ENCODE measurements around the gene ITGB6. TPM values are rescaled to one million over a fixed set of nuclear protein-coding genes. Genes with fewer than 3 reads are reported as not detected.
"Not testable (repeated sequence)": the region's sequence is repeated elsewhere in the genome, so short reads cannot be mapped to it uniquely, and the experiment has no call there.

The ITGB6 gene
- total and polyA plus RNA-seq, 8 donors, result 1.3 to 32.4 (median 3.0) TPM

DNA sequence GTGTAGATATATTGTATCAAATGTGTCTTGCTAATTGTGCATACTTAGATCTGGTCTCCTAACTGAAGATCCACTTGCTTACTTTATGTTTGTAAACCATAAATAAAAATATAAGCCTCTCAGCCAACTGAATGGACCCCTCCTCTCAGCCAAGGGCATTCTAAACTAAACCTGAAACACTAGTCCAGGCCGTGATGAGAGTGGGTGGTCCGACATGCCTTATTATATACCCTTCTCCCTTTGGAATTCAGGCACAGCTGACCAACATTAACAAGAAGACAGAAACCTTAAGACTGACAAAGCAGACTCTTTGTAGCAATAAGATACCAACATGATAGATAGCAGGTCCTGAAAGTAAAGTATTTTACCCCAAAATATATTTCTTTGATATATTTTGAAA is 73.3 kb downstream of the ITGB6 start:
- H3K27me3 ChIP-seq, result no peaks in the 10 kb centered on the region
- ATAC-seq (no peak), FAIRE-seq (no peak), DNase-seq (no peak)
- H3K36me3 ChIP-seq, result no peaks in the 10 kb centered on the region
- intact Hi-C loops (cut with DNase I), result no loop called here
- no peak overlapping the region for H3K4me3 ChIP-seq
- WGBS, 2 donors, result 83 to 86% methylated on average over 2 of the region's 2 CpGs
- no peaks in the 10 kb centered on the region for H3K9me3 ChIP-seq
- H3K27ac ChIP-seq, result no peak overlapping the region
- no peaks in the 10 kb centered on the region for H3K4me1 ChIP-seq
- TF ChIP-seq, protein P1, sequence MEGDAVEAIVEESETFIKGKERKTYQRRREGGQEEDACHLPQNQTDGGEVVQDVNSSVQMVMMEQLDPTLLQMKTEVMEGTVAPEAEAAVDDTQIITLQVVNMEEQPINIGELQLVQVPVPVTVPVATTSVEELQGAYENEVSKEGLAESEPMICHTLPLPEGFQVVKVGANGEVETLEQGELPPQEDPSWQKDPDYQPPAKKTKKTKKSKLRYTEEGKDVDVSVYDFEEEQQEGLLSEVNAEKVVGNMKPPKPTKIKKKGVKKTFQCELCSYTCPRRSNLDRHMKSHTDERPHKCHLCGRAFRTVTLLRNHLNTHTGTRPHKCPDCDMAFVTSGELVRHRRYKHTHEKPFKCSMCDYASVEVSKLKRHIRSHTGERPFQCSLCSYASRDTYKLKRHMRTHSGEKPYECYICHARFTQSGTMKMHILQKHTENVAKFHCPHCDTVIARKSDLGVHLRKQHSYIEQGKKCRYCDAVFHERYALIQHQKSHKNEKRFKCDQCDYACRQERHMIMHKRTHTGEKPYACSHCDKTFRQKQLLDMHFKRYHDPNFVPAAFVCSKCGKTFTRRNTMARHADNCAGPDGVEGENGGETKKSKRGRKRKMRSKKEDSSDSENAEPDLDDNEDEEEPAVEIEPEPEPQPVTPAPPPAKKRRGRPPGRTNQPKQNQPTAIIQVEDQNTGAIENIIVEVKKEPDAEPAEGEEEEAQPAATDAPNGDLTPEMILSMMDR (IDR thresholded peaks at IDR 0.05), result no peak

DNA sequence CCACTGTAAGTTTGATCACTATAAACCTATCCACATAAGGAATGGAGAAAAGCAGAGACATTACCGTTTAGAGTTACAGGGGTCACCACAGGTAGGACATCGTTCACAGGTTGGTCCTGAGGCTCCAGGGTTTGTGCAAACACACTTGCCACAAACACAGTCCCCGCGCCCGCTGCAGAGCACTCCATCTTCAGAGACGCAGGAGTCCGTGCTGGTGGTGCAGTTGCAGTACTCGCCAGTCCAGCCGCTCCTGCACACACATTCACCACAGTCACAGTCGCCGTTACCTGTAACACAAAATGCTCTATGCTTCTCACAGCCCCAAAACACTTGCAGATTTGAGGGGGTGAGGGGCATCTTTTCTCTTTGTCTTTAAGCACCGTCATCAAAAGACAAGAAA is 73.8 kb downstream of the ITGB6 start:
- no peak for DNase-seq
- TF ChIP-seq, protein P1 (IDR thresholded peaks at IDR 0.05), result no peak
- no peaks in the 10 kb centered on the region for H3K27me3 ChIP-seq
- no peak for ATAC-seq
- H3K36me3 ChIP-seq, result no peaks in the 10 kb centered on the region
- intact Hi-C loops (cut with DNase I), result no loop called here
- no peak for FAIRE-seq
- no peak overlapping the region for H3K27ac ChIP-seq
- H3K9me3 ChIP-seq, result no peaks in the 10 kb centered on the region
- no peaks in the 10 kb centered on the region for H3K4me1 ChIP-seq
- H3K4me3 ChIP-seq, result no peak overlapping the region
- 86 to 91% methylated on average over 12 of the region's 12 CpGs for WGBS, 2 donors

DNA sequence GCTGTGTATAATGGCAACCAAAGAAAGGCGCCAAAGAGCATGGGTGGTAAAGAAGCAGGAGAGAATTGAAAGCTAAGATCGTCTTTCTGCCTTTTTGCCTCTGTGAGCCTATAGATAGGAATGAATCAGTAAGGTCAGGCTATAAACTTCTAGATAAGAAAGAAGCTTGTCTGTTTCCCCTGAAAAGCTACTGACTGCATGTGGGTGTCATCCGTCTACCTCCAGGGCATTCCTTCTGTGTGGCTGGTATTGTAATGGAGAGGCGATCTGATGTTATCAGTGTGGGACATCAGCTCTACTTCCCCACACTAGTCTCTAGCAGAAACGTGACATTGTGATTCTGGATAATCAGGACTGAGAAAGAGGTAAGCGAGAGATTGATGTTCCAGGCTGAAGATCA is 74.2 kb downstream of the ITGB6 start:
- WGBS, 2 donors, result 85 to 88% methylated on average over 6 of the region's 6 CpGs
- TF ChIP-seq, protein P1 (IDR thresholded peaks at IDR 0.05), result no peak
- H3K4me1 ChIP-seq, result no peaks in the 10 kb centered on the region
- H3K27ac ChIP-seq, result no peak overlapping the region
- intact Hi-C loops (cut with DNase I), result no loop called here
- DNase-seq (no peak), ATAC-seq (no peak), FAIRE-seq (no peak)
- H3K36me3 ChIP-seq, result no peaks in the 10 kb centered on the region
- H3K27me3 ChIP-seq, result no peaks in the 10 kb centered on the region
- H3K4me3 ChIP-seq, result no peak overlapping the region
- no peaks in the 10 kb centered on the region for H3K9me3 ChIP-seq

DNA sequence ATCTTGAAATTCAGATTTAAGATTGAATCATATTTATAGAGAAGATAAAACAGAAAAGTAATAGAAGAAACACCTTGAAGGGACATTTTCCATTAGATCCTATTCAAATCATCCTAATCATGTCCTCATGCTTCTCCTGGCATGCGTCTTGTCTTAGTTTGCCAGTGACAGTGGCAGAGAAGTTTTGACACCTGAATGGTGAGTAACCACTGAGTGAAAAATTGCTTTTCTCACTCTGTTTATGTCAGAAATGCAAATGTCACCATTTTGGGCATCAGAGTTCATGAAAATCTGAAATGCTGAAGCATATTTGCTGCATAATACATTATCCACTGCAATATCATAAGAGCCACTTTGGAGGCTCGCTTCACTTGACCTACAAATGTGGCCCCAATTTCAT is 74.7 kb downstream of the ITGB6 start:
- ATAC-seq, result no peak
- TF ChIP-seq, protein P1 (IDR thresholded peaks at IDR 0.05), result no peak
- no peaks in the 10 kb centered on the region for H3K27me3 ChIP-seq
- no peak for DNase-seq
- H3K4me3 ChIP-seq, result no peak overlapping the region
- no peak overlapping the region for H3K27ac ChIP-seq
- intact Hi-C loops (cut with DNase I), result no loop called here
- WGBS, 2 donors, result 90 to 95% methylated on average over 2 of the region's 2 CpGs
- no peak for FAIRE-seq
- H3K4me1 ChIP-seq, result no peaks in the 10 kb centered on the region
- H3K9me3 ChIP-seq, result no peaks in the 10 kb centered on the region
- no peaks in the 10 kb centered on the region for H3K36me3 ChIP-seq

DNA sequence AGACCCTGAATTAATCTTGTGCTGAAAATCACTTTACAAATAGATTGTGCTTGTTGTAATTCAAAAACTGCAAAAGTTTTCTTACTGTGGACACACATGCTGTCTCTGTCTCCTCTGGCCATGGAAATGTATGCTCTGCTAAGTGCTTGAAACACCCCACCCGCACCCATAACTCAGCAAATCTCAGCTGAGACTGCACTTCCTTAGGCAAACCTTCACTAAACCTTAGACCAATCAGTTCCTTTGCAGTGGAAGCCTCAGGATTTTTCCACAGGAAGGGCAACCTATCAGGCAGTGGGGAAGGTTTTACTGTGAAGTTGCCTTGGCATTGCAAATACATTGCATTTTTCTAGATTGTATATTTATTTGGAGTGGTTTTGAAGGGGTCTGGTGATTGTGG is 75.5 kb downstream of the ITGB6 start:
- no peak overlapping the region for H3K4me3 ChIP-seq
- H3K4me1 ChIP-seq, result no peaks in the 10 kb centered on the region
- H3K27me3 ChIP-seq, result no peaks in the 10 kb centered on the region
- no peak overlapping the region for H3K27ac ChIP-seq
- FAIRE-seq (no peak), DNase-seq (no peak), ATAC-seq (no peak)
- H3K9me3 ChIP-seq, result no peaks in the 10 kb centered on the region
- intact Hi-C loops (cut with DNase I), result no loop called here
- WGBS, 2 donors, result 73 to 77% methylated on average over 1 of the region's 1 CpG
- no peaks in the 10 kb centered on the region for H3K36me3 ChIP-seq
- TF ChIP-seq, protein P1 (IDR thresholded peaks at IDR 0.05), result no peak

DNA sequence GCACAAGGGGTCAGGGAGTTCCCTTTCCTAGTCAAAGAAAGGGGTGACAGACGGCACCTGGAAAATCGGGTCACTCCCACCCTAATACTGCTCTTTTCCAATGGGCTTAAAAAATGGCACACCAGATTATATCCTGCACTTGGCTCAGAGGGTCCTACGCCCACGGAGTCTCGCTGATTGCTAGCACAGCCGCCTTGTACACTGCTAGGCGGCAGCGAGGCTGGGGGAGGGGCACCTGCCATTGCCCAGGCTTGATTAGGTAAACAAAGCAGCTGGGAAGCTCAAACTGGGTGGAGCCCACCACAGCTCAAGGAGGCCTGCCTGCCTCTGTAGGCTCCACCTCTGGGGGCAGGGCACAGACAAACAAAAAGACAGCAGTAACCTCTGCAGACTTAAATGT is 85.4 kb downstream of the ITGB6 start:
- ATAC-seq; DNase-seq; H3K27me3 ChIP-seq; H3K4me3 ChIP-seq; H3K4me1 ChIP-seq; intact Hi-C loops (cut with DNase I); H3K27ac ChIP-seq; H3K36me3 ChIP-seq; H3K9me3 ChIP-seq; FAIRE-seq: not testable (repeated sequence)
- WGBS, 2 donors, result 79 to 85% methylated on average over 8 of the region's 8 CpGs
